Neuronal stem cell (in vitro differentiated cells): ENCODE data around the gene TTPAL. TPM values are rescaled to one million over a fixed set of nuclear protein-coding genes. Genes with fewer than 3 reads are reported as not detected.
A peak's percentile ranks its signal among the peaks of the same experiment; 100 is the strongest.

Experiments
- DNase-seq: peaks from one replicate; pipeline ENCODE4 v3.0.0-alpha.2; 2013; ENCODE audit warnings: low spot score
- H2AFZ ChIP-seq: one replicate; pipeline ENCODE4 v1.6.1; 2013; ENCODE audit warnings: mild to moderate bottlenecking, low read length, inconsistent platforms
- H2AK5ac ChIP-seq: 2 replicates; pipeline ENCODE4 v1.6.1; 2013; ENCODE audit warnings: low read depth, mild to moderate bottlenecking, inconsistent platforms, low read length, moderate library complexity, mixed read lengths
- H2BK120ac ChIP-seq: 2 replicates; pipeline ENCODE4 v1.6.1; 2013; ENCODE audit warnings: low read depth, mild to moderate bottlenecking, inconsistent platforms, low read length, moderate library complexity, mixed read lengths
- H2BK12ac ChIP-seq: one replicate; pipeline ENCODE4 v1.6.1; 2013; ENCODE audit warnings: low read length, inconsistent platforms
- H2BK15ac ChIP-seq: 2 replicates; pipeline ENCODE4 v1.6.1; 2013; ENCODE audit warnings: mild to moderate bottlenecking, low read length, inconsistent platforms, mixed read lengths
- H2BK5ac ChIP-seq: one replicate; pipeline ENCODE4 v1.6.1; 2013; ENCODE audit warnings: inconsistent platforms, mild to moderate bottlenecking, low read length, moderate library complexity
- H3K14ac ChIP-seq: one replicate; pipeline ENCODE4 v1.6.1; 2013; ENCODE audit warnings: low read length, inconsistent platforms
- H3K18ac ChIP-seq: 2 replicates; pipeline ENCODE4 v1.6.1; 2013; ENCODE audit warnings: low read length, inconsistent platforms
- H3K23ac ChIP-seq: 2 replicates; pipeline ENCODE4 v1.6.1; 2013; ENCODE audit warnings: low read depth, mild to moderate bottlenecking, mixed read lengths, low read length, inconsistent platforms; ENCODE audit not compliant: poor library complexity
- H3K27ac ChIP-seq: replicated peaks from 3 replicates; pipeline ENCODE4 v1.5.1; 2013; ENCODE audit warnings: low read length, inconsistent platforms
- H3K27me3 ChIP-seq, 3 experiments: 2 replicates each; pipeline ENCODE4 v1.6.1; 2013; ENCODE audit warnings: low read length in 3 of 3, mild to moderate bottlenecking in 2 of 3, inconsistent platforms in 1 of 3, low read depth in 1 of 3, mixed read lengths in 1 of 3, moderate library complexity in 1 of 3; ENCODE audit not compliant: control insufficient read depth in 3 of 3, insufficient read depth in 3 of 3
- H3K36me3 ChIP-seq, 2 donors: replicated peaks in 1 of 2; 2 replicates each; pipeline ENCODE4 v1.6.1; 2013; ENCODE audit warnings: low read length in 2 of 2; ENCODE audit not compliant: control insufficient read depth in 2 of 2, insufficient read depth in 2 of 2
- H3K4ac ChIP-seq: 2 replicates; pipeline ENCODE4 v1.6.1; 2013; ENCODE audit warnings: inconsistent platforms, mild to moderate bottlenecking, low read length, moderate library complexity
- H3K4me1 ChIP-seq, 2 donors: 1 replicate in 1 of 2; 2 replicates in 1 of 2; pipeline ENCODE4 v1.6.1; 2013; ENCODE audit warnings: low read length in 2 of 2, low read depth in 1 of 2; ENCODE audit not compliant: control insufficient read depth in 2 of 2, insufficient read depth in 1 of 2
- H3K4me2 ChIP-seq: one replicate; pipeline ENCODE4 v1.6.1; 2013; ENCODE audit warnings: mild to moderate bottlenecking, low read length, inconsistent platforms; ENCODE audit not compliant: insufficient read depth, poor library complexity, severe bottlenecking
- H3K4me3 ChIP-seq, 2 donors: 2 replicates each; pipeline ENCODE4 v1.5.1; 2013; ENCODE audit warnings: low read length in 2 of 2, mild to moderate bottlenecking in 2 of 2, inconsistent platforms in 1 of 2, moderate library complexity in 1 of 2
- H3K79me1 ChIP-seq: one replicate; pipeline ENCODE4 v1.6.1; 2013; ENCODE audit warnings: low read depth, mild to moderate bottlenecking, inconsistent platforms, low read length, moderate library complexity
- H3K9ac ChIP-seq: one replicate; pipeline ENCODE4 v1.6.1; 2013; ENCODE audit warnings: mild to moderate bottlenecking, low read depth, low read length, inconsistent platforms; ENCODE audit not compliant: poor library complexity
- H3K9me3 ChIP-seq, 2 donors: replicated peaks in 1 of 2; 2 replicates each; pipeline versions ENCODE3 to v1.6.1; 2013; ENCODE audit warnings: low read length in 2 of 2, mild to moderate bottlenecking in 2 of 2, inconsistent platforms in 1 of 2, low read depth in 1 of 2, mixed read lengths in 1 of 2, moderate library complexity in 1 of 2; ENCODE audit not compliant: control insufficient read depth in 2 of 2, insufficient read depth in 1 of 2
- H4K8ac ChIP-seq: one replicate; pipeline ENCODE4 v1.6.1; 2013; ENCODE audit warnings: low read depth, mild to moderate bottlenecking, inconsistent platforms, low read length, moderate library complexity
- H4K91ac ChIP-seq: one replicate; pipeline ENCODE4 v1.6.1; 2013; ENCODE audit warnings: low read length, low read depth, mild to moderate bottlenecking, inconsistent platforms; ENCODE audit not compliant: poor library complexity
- WGBS, 2 donors: extraction: QIAGEN DNeasy Blood & Tissue Kit; methylation state at CpG; one replicate each; pipeline ENCODE4 v1.1.7; 2013; ENCODE audit warnings: missing lambda C conversion rate in 2 of 2, mixed read lengths in 1 of 2; ENCODE audit not compliant: insufficient read length in 2 of 2, insufficient replicate concordance in 1 of 2; ENCODE audit errors: extremely low coverage in 2 of 2; 5-methylcytosine and 5-hydroxymethylcytosine counted together
- polyA plus RNA-seq, 2 experiments: library from polyadenylated mRNA; stranded (reverse); fragments of 200-250 nt; gene quantifications; one replicate each; pipeline ENCODE4 v1.2.3, GENCODE V29; 2013

Gene TTPAL
- polyA plus RNA-seq (2013, experiment 1 of 2), result 7.4 TPM
- 7.4 TPM for polyA plus RNA-seq (2013, experiment 2 of 2)

GRCh38 chr20:44475694-44476560 is at the start of gene TTPAL:
TSS of gene TTPAL (plus strand) at chr20:44475874. CDS start at chr20:44480000, 4,126 bp downstream.
- Histone ChIP-seq H2AFZ (peak within 1 kb of the TSS; percentile 98), H3K36me3 (peaks cover 5 to 14% of the 10 kb centered on the region in 2 donors), H3K4me2 (peak within 1 kb of the TSS; percentile 79), H3K14ac (peak within 1 kb of the TSS; percentile 98), H3K4ac (no peak within 1 kb of the TSS), H3K27ac (peak within 1 kb of the TSS; percentile 35), H4K91ac (no peak within 1 kb of the TSS), H4K8ac (no peak within 1 kb of the TSS), H3K9ac (peak within 1 kb of the TSS; percentile 100), H3K4me3 (peak within 1 kb of the TSS; percentile 79 to 94), H3K23ac (peak within 1 kb of the TSS; percentile 93), H2BK120ac (no peak within 1 kb of the TSS), H3K27me3 (peaks cover 0 to 4% (median 0%) of the 10 kb centered on the region in 3 experiments), H3K4me1 (peaks cover 4 to 10% of the 10 kb centered on the region in 2 donors), H2BK15ac (no peak within 1 kb of the TSS), H3K9me3 (no peaks in the 10 kb centered on the region), H2BK12ac (no peak within 1 kb of the TSS), H2AK5ac (no peak within 1 kb of the TSS), H3K79me1 (no peaks in the 10 kb centered on the region), H3K18ac (peak within 1 kb of the TSS; percentile 100), H2BK5ac (peak within 1 kb of the TSS; percentile 95)
- WGBS, 2 donors, result no CpG with 5 or more reads among the region's 55 CpGs
- peak; percentile 84 for DNase-seq

GRCh38 chr20:44425923-44426322 is 49.8 kb upstream of the TTPAL start:
- no peaks in the 10 kb centered on the region for H3K9me3 ChIP-seq

GRCh38 chr20:44426879-44427790 is 48.5 kb upstream of the TTPAL start:
- Histone ChIP-seq H3K9ac (no peak overlapping the region), H4K91ac (no peak overlapping the region), H2AFZ (no peak overlapping the region), H3K9me3 (no peaks in the 10 kb centered on the region), H3K14ac (no peak overlapping the region), H3K27me3 (peaks cover 0 to 7% (median 0%) of the 10 kb centered on the region in 3 experiments), H4K8ac (no peak overlapping the region), H2AK5ac (no peak overlapping the region), H3K23ac (no peak overlapping the region), H2BK5ac (no peak overlapping the region), H2BK15ac (no peak overlapping the region), H3K4me1 (peaks cover 0 to 2% of the 10 kb centered on the region in 2 donors), H3K4me3 (no peak overlapping the region), H3K36me3 (no peaks in the 10 kb centered on the region), H3K4me2 (no peak overlapping the region), H3K79me1 (no peaks in the 10 kb centered on the region), H2BK120ac (no peak overlapping the region), H3K27ac (no peak overlapping the region), H3K4ac (no peak overlapping the region), H2BK12ac (no peak overlapping the region), H3K18ac (no peak overlapping the region)
- no CpG with 5 or more reads among the region's 10 CpGs for WGBS, 2 donors
- DNase-seq, result no peak

More at GRCh38 chr20:44425923-44426322, 49.8 kb upstream of the TTPAL start:
- H3K27me3 ChIP-seq, result peaks cover 0 to 7% (median 0%) of the 10 kb centered on the region in 3 experiments
- no peak overlapping the region for H3K4me3 ChIP-seq
- no peak overlapping the region for H3K4ac ChIP-seq
- no peaks in the 10 kb centered on the region for H3K79me1 ChIP-seq
- H3K14ac ChIP-seq, result no peak overlapping the region
- H3K27ac ChIP-seq, result no peak overlapping the region
- H2BK5ac ChIP-seq, result no peak overlapping the region
- no peak overlapping the region for H2AFZ ChIP-seq
- WGBS, 2 donors, result no CpG with 5 or more reads among the region's 2 CpGs
- H3K36me3 ChIP-seq, result no peaks in the 10 kb centered on the region
- no peak overlapping the region for H3K4me2 ChIP-seq
- H3K4me1 ChIP-seq, result no peaks in the 10 kb centered on the region
- no peak overlapping the region for H3K23ac ChIP-seq
- DNase-seq, result no peak
- H4K8ac ChIP-seq, result no peak overlapping the region
- no peak overlapping the region for H4K91ac ChIP-seq
- no peak overlapping the region for H3K18ac ChIP-seq
- no peak overlapping the region for H2AK5ac ChIP-seq
- no peak overlapping the region for H2BK12ac ChIP-seq
- no peak overlapping the region for H2BK15ac ChIP-seq
- H3K9ac ChIP-seq, result no peak overlapping the region
- H2BK120ac ChIP-seq, result no peak overlapping the region
